Anterior cingulate cortex (tissue), 58 donors: Measurements from ENCODE around the gene RLN3.

Experiments
- DNase-seq, 58 donors: peaks; one replicate each; lab custom pipeline; 2025; lab: John Stamatoyannopoulos, UW

RLN3 gene

GRCh38 chr19:13993590-13994300 is 34.2 kb upstream of the RLN3 start:
- DNase-seq = no peak

GRCh38 chr19:13995017-13995728 is 32.8 kb upstream of the RLN3 start:
- peak in 27 of 58 donors; percentile 5 to 62 (median 37) for DNase-seq

DNA sequence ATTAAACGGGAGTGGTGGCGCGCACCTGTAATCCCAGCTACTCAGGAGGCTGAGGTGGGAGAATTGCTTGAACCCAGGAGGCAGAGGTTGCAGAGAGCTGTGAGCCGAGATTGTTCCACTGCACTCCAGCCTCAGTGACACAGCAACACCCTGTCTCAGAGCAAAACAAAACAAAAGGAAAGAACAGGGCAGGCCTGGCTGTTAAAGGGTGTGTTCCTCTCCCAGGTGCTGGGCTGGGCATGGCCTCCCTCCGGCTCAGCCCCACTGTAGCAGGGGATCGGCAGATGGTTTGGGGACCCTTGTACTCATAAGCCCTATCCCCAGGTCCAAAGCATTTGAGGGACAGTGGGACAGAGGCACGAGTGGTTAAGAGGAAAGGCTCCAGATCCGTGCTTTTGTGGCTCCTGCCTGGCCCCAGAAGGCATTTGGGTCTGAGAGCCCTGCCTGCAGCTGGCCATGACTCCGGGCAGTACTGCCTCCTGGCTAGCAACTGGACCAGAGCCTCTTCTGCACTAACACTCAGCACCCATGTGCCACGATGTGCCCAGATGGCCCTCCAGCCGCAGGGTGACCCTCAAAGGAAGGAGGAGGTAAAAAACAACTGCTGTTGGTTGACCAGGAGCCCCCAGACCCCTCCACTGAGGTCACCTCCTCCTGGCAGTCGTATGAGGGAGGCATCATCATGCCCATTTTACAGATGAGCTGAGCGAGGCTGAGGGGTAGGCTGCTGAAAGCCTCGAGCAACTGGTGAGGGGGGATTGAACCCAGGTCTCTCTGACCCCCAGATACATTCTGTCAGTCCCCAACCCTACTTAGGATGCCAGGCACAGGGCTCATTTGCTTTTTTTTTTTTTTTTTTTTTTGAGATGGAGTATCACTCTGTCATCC is 31.8 kb upstream of the RLN3 start:
- no peak for DNase-seq

DNA sequence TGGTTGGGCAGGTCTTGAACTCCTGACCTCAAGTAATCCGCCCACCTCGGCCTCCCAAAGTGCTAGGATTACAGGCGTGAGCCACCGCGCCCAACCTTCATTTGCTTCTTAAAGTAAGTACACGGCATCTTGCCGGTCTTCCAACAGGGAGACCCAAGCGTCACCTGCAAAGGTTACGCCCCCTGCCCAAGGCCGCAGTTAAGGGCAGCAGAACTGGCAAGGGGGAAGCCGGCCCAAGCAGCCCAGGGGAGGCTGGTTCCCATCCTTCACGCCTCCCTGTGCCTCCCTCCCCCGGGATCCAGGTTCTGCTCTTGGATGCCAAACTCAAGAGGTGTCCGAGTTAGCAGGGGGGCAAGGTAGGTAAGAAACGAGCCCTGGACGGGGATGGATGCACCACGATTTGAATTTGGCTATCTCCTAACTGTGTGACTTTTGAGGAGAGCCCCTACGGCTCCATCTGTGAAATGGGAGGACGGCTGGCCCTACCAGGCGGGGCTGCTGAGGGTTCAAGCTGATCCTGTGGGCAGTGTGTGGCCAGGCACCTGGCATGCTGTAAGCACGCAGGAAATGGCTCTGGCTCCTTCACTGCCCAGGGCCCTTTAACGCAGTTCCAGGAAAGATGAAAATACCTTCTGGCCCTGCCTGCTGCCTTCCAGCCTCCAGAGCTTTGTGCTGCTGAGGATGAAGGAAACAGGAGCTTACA is 30.9 kb upstream of the RLN3 start:
- DNase-seq = no peak

- no peak for DNase-seq
Observed at GRCh38 chr19:13997631-13997962, 30.4 kb upstream of the RLN3 start.

- DNase-seq = no peak
Observed at GRCh38 chr19:13998426-13998825, 29.5 kb upstream of the RLN3 start.

DNA sequence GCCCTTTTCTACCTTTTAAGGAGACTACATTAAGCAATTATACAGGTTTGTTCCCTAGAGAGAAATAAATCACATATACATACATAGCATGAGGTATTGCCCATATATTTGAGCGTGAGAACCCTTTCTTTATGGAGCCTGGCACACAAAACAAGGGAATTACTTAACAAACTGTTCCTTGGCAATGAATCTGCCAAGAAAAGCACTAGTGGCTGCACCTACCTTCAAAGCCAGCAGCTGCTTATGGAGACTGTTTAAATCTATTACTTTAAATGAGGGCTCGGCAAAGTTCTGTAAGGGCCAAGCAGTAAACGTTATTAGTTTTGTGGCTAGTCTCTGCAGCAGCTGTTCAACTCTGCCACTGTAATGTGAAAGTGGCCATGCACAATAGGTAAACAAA is 28.9 kb upstream of the RLN3 start:
- DNase-seq = no peak

- no peak for DNase-seq
Observed at GRCh38 chr19:14000691-14001375, 27.1 kb upstream of the RLN3 start.

DNA sequence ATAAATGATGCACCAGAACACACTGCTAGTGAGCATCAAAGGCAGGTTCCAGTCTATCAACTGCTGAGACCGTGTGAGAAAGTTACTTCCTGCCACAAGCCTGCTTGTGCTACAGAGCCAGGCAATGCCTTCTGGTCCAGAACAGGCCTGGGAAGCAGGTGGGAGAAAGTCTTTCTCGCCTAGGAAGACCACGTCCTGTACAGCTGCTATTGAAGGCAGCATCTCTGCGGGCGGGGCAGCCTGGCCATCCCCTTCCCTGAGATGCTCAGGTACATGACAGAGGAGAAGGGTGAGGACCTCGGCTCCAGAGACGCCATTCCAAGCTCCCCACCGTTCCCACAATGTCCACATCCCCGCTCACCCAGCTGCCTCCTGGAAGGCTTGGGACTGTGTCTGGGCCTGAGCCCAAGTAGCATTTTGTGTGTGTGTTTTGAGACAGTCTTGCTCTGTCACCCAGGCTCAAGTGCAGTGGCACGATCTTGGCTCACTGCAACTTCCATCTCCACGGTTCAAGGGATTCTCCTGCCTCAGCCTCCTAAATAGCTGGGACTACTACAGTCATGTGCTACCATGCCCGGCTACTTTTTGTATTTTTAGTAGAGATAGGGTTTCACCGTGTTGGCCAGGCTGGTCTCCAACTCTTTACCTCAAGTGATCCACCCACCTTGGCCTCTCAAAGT is 25.2 kb upstream of the RLN3 start:
- DNase-seq = no peak

DNA sequence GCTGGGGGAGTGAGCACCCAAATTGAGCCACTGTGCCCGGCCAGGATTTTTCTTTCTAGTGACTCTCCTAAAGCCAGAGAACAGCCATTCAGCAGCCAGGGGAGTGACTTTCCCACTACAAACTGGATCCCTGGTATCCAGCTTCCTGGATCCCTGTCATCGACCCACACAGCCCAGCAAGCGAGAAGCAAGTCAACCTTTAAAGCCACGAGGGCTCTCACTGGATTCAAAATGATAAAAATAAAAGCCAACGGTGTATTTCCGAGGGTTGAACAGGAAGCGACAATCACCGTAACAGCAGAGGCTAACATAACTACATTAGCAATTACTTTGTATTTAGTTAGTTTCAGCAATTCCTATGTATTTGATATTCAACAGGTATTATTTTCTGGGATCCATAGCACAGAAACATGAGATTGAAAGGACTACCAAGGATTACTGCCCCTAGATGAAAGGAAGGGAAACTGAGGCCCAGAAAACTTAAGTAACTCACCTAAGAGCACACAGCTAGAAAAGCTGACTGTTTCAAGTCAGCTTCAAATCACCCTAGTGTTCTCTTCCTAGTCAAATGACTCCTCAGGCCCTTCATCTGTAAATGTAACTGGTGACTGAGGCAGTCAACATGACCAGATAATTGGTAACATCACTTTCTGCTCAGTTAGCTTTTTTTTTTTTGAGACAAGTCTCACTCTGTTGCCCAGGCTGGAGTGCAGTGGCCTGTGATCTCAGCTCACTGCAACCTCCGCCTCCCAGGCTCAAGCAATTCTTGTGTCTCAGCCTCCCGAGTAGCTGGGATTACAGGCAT is 24.5 kb upstream of the RLN3 start:
- DNase-seq = no peak

DNA sequence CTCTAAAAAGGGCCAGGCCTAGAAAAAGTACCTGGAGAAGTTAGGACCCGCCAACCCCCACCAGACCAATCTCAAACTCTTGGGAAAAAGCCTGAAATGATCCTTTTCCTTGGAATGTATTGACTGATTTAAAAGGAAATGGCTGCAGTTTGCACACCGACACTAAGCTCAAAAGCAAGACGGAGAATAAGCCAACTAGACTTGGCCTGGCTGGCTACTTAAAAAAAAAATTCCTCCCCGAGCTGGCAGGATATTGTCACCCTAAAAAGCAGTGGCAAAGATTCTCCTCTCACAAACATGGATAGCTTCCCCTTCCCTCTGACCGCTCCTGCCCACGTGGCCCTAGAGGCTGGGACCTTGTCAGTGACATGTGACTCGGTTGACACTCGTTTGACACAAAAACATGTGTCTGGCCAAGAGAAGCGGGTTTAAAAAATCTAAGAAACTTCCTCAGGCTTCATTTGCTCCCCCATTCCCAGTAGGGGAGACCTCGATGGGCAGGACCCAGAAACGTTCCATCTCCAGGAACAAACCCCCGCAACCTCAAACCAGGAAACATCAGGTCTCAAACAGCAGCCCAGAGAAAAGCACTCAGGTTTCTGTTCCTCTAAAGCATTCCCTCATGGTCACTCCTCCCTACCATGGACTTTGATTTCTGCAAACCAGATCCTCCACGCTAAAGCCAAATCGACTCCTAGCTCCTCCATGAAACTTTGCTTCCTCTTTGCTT is 23.2 kb upstream of the RLN3 start:
- peak in 46 of 58 donors; percentile 11 to 76 (median 46) for DNase-seq

- peak in 56 of 58 donors; percentile 9 to 87 (median 73) for DNase-seq
Observed at GRCh38 chr19:14005349-14006084, 22.4 kb upstream of the RLN3 start.

DNA sequence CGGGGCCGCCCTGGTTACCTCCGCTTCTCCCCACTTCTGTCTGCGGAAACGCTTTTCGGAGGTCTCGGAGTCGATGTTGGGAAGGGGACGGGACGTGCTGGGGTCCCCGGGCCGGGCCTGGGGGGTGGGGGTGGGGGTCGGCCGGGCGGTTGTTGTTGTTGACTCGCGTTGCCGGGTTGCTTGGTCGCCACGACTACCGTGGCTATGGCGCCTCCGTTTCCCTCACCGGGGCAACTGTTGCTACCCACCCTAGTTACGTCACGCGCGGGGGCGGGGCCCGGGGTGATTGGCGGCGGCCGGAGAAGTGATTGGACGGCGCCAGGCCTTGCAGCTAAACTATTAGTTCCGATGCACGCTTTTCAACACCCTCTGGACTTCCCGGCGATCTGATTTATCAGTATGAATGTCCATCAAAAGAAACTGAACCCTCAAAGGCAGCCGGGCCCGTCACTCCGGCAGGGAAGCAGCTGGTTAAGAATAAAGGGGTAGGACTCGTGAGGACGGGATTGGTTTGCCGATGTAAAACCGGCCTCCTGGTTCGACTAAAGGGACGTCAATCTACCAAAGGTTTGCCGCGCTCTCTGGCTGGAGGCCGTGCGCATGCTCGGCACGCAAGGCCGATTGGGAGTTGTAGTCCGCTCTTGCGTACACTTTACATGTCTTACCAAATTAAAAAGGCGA is 21.7 kb upstream of the RLN3 start, which contains the start of gene RFX1:
Gene RFX1, minus strand, starts transcription at position 236 of the 681 bp plus-strand sequence. CDS start 12,477 bp downstream, outside the sequence.
- peak; percentile 90 to 100 (median 99) for DNase-seq

GRCh38 chr19:14006766-14007562 is 21.0 kb upstream of the RLN3 start:
- DNase-seq = peak in 23 of 58 donors; percentile 45 to 98 (median 91)

DNA sequence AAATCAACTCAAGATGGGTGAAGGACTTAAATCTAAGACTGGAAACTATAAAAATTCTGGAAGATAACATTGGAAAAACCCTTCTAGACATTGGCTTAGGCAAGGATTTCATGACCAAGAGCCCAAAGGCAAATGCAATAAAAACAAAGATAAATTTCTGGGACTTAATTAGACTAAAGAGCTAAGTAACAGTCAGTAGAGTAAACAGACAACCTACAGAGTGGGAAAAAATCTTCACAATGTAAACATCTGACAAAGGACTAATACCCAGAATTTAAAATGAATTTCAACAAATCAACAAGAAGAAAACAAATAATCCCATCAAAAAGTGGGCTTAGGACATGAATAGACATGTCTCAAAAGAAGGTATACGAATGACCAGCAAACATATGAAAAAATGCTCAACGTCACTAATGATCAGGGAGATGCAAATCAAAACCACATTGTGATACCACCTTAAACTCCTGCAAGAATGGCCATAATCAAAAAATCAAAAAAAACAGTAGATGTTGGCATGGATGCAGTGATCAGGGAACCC is 15.5 kb upstream of the RLN3 start:
- DNase-seq = no peak
